Kidney tubule cell (primary cell): Measurements from ENCODE around the gene TICAM1.
"Not testable (repeated sequence)": the region's sequence is repeated elsewhere in the genome, so short reads cannot be mapped to it uniquely, and the experiment has no call there.

Experiments
- DNase-seq: peaks from one replicate; pipeline ENCODE4 v3.0.0-alpha.2; 2018; ENCODE audit warnings: low spot score

The TICAM1 gene

DNA sequence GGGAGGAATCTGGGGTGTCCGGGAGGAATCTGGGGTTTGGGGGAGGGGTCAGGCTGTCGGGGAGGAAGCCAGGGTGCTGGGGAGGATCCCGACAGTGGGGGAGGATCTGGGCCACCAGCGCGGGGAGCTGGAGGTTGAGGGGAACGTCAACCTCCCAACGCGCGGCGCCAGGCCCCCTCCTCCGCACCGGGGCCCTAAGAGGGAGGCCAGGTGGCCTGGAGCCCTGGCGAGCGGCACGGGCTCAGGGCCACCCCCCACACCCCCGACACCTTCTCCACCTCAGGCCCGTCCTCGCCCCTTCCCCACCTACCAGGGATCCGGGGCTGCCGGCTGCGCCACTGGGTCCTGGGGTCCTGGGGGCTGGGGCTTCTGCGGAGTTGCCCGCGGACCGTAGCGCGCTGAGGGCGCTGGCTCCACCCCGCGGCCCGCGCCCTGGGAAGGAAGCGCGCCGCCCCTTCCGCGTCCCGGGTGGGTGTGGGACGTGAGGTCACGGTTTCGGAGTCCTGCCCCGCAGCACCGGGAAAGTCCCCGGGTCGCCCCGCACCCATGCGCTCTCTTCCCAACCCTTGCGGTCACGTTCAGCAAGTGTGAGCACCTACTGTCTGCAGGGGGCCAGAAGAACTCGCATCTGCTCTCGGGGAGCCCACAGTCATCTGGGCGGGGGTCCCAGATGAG, at the start of gene TICAM1:
Gene TICAM1 (minus strand): TSS at position 409 of the 675 bp plus-strand sequence. CDS start 13,335 bp downstream, outside the sequence.
- peak; percentile 87 for DNase-seq

DNA sequence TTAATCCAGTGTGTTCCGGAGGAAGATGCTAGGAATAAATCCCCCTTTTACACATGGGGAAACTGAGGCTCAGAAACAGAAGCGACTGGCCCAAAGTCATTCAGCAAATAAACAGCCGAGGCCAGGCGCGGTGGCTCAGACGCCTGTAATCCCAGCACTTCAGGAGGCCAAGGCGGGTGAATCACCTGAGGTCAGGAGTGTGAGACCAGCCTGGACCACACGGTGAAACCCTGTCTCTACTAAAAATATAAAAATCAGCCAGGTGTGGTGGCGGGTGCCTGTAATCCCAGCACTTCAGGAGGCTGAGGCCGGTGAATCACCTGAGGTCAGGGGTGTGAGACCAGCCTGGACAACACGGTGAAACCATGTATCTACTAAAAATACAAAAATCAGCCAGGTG, 47.5 kb upstream of the TICAM1 start:
- DNase-seq: peak; percentile 70

DNA sequence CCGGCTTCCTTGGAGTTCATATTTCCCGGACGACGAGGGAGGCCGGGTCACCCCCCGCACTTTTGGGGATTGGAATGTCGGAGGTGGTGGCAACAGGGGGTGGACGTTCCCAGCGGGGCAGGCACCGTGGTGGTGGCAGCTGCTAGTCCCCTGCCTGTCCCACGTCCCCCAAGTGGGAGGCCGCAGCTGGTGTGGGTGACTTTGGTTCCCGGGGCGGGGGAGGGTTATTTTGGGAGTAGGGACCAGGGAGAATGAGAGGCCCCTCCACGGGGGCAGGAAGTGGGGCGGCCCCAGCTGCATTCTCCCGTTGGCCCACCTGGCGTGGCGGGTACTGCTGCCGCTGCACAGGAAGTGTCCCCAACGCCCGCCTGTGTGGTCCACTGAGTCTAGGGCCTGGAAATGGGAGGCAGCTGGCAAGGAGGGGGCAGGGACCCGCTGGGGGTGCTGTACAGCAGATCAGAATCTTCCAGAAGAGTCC, 47.0 kb upstream of the TICAM1 start:
- no peak for DNase-seq

DNA sequence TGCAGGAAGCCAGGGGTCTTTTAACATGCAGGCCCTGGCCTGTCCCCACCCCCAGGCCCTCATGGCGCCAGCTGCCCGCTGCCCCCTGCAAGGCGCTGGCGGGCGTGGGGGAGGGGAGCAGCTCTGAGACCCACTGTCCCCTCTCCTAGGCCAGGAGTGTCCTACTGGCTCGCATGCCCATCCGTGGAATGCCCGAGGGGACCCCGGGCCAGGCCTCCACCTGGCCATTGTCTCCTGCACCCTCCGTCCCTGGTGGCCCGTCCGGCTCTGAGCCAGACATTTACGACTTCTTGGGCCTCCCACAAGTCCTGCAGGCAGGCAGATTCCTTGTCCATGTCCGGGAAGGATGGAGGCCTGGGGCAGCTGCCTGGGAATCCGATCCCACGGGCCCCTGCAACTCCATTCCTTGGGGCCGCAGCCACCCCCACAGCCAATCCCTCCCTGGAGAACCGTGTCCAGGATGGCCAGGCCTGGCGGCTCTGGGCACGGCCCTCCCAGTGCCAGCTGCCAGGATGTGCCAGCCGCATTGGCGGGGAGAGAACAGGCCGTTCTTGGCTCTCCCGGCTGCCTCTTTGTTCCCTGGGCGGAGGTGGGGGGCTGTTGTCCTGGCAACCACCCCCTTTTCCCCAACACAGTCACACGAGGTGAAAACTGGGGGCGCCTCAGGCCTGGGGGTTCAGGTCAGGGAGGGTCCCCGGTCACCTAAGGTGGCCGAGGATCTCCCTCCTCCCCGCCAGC, 46.4 kb upstream of the TICAM1 start:
- no peak for DNase-seq

DNA sequence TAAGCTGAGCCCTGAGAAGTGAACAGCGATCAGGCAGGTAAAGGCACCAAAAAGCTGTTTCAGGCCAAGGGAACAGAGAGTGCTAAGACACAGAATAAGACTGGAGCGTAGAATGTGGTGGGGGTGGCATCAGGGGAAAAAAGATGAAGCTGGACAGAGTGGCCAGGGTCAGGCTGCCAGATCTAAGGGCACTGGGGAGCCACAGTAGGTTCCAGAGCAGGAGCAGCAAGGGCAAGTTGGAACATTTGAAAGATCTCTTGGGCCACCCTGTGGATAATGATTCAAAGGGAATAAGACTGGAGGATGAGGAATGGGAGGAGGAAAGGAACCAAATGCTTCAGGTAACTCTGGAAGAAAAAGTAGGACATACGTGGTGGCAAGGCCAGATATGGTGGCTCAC, 42.4 kb upstream of the TICAM1 start:
- DNase-seq: no peak

DNA sequence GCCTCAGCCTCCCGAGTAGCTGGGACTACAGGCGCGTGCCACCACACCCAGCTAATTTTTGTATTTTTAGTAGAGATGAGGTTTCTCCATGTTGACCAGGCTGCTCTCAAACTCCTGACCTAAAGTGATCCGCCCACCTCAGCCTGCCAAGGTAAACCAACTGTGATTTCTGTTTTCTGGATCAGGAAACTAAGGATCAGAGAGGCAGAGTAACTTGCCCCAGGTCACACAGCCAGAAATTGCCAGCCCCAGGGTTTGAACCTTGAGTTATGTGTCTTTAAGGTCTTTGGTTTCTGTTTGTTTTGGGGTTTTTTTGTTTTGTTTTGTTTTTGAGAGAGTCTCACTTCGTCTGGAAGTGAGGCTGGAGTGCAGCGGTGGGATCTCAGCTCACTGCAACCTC, 40.2 kb upstream of the TICAM1 start:
- no peak for DNase-seq

DNA sequence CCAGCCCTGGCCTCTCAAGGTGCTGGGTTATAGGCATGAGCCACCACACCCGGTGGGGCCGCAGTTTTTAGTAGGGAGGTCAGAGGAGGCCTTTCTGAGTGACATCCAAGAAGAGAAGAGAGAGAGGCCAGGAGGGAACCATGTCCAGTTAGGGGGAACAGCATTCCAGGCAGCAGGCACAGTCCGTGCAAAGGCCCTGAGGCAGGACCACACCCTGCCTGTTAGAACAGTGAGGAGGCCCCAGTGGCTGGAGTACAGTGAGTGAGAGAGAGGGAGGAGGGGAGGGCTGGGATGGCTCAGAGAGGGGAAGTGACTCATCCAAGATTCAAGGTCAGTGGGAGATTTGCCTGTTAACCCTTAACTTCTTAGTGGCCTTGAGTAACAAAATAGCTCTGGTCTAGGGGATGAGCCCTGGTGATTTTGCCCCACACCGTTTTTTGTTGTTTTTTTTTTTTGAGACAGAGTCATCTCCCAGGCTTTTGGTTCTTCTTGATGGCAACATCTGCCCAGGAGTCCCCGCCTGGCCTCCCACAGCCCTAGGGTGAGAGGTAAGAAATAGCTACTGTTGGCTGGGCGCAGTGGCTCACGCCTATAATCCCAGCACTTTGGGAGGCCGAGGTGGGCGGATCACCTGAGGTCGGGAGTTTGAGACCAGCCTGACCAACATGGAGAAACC, 38.7 kb upstream of the TICAM1 start:
- peak; percentile 96 for DNase-seq

DNA sequence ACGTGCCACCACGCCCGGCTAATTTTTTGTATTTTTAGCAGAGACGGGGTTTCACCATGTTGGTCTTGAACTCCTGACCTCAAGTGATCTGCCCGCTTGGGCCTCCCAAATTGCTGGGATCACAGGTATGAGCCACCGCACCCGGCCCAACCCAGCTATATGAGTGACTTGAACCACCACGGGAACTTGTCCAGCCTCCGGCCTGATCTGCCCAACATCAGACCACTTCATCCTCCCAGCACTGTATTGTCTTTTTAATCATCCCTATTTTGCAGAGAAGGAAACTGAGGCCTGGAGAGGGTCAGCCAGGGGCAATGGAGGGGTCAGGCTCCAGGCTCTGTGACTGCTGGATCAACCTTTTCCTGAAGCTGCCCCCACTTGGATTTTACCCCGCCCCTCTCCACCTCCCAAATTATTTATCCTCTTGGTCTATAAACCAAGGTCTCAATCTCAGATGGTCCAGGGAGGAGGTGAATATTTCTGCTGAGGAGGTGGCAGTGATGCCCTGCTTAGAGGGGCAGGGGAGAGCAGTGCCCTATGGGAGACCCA, 36.8 kb upstream of the TICAM1 start:
- no peak for DNase-seq

DNA sequence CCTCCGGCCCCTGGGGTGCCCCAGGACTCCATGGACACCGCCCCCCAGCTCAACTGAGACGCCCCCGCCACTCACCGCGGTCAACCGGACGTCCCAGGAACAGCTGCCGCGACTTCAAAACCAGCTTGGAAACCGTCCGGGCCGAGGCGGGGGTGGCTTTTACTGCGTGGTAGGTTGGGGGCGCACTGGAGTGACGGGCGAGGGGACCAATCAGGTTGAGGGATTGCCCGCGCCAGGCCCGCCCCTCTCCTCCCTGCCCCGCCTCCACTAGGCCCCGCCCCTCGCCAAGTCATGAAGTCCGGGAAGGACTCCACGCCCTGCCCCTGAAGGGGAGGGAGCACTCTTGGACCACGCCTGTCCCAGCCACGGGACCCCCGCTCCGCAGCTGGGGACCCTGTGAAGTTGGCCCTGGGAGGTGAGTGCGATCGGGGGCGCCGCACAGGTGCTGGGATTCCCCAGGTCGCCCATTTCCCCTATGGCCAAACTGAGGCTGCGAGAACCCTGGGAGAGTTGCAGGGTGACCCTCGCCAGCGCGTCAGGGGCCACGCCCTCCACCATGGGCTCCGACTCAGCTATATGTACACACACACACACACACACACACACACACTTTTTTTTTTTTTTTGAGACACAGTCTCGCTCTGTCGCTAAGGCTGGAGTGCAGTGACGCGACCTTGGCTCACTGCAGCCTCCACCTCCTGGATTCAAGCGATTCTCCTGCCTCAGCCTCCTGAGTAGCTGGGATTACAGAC, 36.2 kb upstream of the TICAM1 start, which contains the start of gene PLIN3:
Gene PLIN3 (minus strand): TSS at position 134 of the 752 bp plus-strand sequence. CDS start 6,273 bp downstream, outside the sequence.
- DNase-seq: peak; percentile 93

DNA sequence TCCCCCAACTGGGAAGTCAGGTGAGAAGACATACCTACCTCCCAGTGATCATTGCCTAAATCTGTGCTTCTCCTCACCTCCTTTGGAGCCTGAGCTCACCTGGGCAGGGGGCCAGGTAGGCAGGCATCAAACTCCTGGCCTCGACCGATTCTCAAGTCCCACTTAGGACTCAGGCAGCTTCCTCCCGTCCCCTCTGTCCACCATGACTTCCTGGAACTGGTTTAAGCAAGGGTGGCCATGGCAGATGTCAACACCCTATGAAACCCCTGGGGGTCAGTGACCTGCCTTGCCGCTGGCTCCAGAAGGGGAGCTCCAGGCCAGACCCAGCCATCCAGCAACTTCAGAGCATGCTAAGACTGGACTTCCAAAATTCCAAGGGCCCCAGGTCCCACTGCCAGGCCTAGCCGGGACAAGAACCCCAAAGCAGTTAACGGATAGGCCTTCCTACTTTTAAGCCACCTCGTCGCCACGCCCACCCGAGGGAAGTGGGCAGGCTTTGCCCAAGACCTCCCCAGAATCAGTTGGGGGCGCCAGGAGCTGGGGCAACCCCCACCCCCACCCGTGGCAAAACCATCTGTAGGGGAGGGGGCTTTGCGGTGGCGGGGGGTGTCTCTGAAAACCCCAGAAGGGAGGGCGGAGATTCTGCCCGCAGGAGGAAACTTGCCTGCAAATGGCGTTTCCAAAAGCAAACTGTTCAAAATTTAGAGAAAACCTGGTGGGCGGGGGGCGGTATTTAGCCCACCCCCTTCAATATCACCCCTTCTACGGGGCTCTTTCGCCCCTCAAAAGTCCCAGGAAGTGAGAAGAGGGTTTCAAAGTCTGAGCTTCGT, 35.3 kb upstream of the TICAM1 start:
- DNase-seq: peak; percentile 42

DNA sequence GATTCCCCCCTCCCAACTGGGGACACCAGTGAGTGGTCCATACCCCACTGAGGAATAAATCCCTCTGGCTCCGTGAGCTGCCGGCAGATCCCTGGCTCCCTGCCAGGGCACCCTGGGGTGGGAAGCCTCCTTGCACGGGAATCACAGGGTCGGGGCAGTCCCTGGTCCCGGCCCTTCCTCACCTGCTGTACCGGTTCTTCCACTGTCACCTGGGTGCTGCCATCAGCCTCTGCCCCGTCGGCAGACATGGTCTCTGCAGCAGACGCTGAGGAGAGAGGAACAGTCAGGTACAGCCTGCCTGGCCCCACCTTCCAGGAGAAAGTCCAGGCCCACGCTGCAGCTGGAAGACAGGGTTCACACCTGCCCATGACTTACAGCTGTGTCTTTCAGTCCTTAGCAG, 29.6 kb upstream of the TICAM1 start:
- peak; percentile 31 for DNase-seq

DNA sequence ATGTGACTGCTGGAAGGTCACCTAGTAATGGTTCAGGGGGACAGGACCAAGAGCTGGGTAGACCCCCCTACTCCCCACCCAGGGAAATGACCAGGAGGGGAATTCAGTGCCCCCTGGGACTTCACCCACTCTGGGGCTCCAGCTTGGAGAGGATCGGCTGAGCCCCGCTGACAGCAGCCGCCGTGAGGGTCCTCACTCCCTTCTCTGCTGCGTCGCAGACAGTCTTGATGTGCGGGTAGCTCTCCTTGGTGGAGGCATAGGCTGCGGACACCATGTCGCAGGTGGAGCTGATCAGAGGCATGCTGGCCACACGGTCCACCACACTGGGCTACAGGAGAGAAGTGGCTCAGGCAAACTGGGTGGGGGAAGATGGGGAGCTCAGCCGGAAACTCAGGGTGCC, 28.2 kb upstream of the TICAM1 start:
- no peak for DNase-seq

DNA sequence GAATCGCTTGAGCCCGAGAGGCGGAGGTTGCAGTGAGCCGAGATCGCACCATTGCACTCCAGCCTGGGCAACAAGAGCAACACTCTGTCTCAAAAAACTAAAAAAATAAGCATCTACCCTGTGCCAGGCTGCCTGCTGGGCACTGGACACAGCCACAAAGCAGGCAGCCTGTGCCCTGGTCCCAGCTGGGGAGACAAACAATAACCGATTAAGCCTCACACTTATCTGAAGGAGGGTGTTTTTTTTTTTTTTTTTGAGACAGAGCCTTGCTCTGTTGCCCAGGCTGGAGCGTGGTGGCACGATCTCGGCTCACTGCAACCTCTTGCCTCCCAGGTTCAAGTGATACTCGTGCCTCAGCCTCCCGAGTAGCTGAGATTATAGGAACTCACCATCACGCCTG, 25.0 kb upstream of the TICAM1 start:
- DNase-seq: not testable (repeated sequence)

DNA sequence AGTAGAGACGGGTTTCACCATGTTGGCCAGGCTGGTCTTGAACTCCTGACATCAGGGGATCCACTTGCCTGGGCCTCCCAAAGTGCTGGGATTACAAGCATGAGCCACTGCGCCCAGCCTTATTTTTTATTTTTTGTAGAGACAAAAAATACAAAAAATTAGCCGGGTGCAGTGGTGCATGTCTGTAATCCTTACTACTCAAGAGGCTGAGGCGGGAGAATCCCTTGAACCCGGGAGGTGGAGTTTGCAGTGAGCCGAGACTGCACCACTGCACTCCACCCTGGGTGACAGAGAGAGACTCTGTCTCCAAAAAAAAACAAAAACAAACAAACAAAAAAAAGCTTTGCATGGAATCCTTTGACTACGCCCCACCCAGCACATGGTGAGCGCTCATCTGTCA, 22.0 kb upstream of the TICAM1 start:
- DNase-seq: not testable (repeated sequence)

DNA sequence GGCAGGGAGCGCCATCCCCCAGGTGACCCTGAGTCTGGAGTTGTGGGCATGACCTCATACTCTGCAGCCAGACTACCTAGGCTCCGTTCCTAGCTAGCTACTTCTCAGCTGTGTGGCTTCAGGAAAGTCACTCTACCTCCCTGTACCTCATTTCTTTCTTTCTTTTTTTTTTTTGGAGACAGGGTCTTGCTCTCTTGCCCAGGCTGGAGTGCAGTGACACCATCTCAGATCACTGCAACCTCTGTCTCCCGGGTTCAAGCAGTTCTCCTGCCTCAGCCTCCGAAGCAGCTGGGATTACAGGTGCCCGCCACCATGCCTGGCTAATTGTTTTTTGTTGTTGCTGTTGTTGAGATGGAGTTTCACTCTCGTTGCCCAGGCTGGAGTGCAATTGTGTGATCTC, 21.0 kb upstream of the TICAM1 start:
- no peak for DNase-seq

DNA sequence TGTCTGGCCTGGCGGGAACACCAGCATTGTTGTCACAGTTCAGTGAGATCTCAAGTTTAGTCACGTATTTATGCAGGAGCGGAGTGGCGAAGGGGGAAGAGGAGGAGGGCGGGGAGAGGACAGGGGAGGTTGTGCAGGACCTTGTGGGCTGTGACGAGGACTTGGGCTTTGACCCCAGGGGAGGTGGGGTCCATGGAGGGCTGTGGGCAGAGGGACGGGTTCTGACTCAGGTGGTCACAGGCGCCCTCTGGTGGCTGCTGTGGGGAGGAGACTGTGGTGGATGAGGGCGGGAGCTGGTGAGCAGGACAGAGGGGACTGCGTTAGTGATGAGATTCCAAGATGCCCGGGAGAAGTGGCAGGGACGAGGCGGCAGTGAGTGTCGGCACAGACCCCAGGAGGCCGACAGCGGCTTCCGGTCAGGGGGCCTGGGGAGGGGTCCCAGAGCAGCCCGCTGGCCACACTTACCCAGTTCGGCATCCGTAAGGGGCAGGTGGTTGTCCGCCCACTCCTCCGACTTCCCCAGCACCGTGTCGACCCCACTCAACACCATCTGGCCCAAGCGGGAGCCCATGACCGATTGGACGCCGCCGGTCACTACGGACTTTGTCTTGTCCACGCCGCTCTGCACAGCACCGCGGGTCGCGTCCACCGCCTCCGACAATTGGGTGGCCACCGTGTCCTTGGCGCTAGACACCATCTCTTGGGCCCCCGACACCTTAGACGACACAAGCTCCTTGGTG, 20.2 kb upstream of the TICAM1 start:
- peak; percentile 98 for DNase-seq

DNA sequence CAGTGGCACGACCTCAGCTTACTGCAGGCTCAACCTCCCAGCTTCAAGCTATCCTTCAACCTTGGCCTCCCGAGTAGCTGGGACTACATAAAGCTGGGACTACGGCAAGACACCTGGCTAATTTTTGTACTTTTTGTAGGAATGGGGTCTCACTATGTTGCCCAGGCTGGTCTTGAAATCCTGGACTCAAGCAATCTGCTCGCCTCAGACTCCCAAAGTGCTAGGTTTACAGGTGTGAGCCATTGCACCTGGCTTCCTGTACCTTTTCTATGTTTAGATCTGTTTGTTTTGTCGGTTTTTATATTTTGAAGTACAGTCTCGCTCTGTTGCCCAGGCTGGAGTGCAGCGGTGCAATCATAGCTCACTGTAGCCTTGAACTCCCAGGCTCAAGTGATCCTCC, 17.5 kb upstream of the TICAM1 start:
- DNase-seq: no peak

DNA sequence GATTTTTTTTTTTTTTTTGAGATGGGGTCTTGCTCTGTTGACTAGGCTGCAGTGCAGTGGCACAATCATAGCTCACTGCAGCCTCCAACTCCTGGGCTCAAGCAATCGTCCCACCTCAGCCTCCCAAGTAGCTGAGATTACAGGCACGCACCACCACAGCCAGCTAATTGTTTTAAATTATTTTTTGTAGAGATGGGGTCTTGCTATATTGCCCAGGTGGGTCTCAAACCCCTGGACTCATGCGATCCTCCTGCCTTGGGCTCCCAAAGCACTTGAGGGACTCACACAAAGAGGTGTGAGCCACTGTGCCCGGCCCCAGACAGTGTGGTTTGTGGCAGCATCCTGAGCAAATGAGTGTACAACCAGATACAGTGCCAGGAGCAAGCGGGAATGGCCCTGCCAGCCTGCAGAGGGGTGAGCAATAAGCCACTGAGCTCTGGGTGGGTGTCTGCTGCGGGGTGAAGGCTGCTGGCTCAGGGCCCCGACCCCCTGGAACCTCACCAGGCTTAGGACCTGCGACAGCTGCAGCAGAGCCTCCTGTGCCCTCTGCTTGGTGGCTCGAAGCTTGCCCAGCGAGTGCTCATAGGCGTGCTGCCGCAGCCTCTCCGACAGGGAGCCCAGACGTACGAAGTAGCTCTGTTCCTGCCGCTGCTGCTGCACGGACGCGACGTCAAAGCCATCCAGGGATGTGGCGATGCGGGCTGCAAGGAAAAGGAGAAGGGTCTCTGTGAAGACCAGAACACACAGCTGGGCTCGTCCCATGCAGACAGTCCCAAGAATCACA, 15.9 kb upstream of the TICAM1 start:
- DNase-seq: no peak

DNA sequence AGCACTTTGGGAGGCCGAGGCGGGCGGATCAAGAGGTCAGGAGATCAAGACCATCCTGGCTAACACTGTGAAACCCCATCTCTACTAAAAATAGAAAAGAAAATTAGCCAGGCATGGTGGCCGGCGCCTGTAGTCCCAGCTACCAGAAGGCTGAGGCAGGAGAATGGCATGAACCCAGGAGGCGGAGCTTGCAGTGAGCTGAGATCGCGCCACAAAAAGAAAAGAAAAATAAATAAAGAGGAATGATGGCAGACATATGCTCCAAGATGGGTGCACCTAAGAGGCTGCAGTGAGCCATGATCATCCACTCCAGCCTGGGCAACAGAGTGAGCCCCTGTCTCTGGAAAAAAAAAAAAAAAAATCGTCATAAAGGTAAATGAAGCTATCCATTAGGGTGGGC, 14.5 kb upstream of the TICAM1 start:
- peak; percentile 66 for DNase-seq
